Large intestine (tissue), 3 donors: Measurements from ENCODE around the gene LAMC1. TPM values are rescaled to one million over a fixed set of nuclear protein-coding genes. Genes with fewer than 3 reads are reported as not detected.

Experiments
- DNase-seq, 2 donors: peaks; one replicate each; pipeline versions ENCODE4 v3.0.0 to v3.0.0-alpha.2; 2013
- H3K27ac ChIP-seq: one replicate; pipeline ENCODE4 v1.5.1; 2013; ENCODE audit warnings: low read length
- H3K27me3 ChIP-seq: 2 replicates; pipeline ENCODE4 v1.6.1; 2013; ENCODE audit warnings: low read length; ENCODE audit not compliant: control insufficient read depth, insufficient read depth
- H3K36me3 ChIP-seq: 2 replicates; pipeline ENCODE4 v1.6.1; 2013; ENCODE audit warnings: low read length; ENCODE audit not compliant: control insufficient read depth, insufficient read depth
- H3K4me1 ChIP-seq: one replicate; pipeline ENCODE4 v1.6.1; 2013; ENCODE audit warnings: low read length; ENCODE audit not compliant: control insufficient read depth, insufficient read depth
- H3K4me3 ChIP-seq: one replicate; pipeline ENCODE4 v1.5.1; 2013; ENCODE audit warnings: low read length
- H3K9me3 ChIP-seq: one replicate; pipeline ENCODE4 v1.6.1; 2013; ENCODE audit warnings: mild to moderate bottlenecking, low read depth, low read length, moderate library complexity; ENCODE audit not compliant: control insufficient read depth
- WGBS: methylation state at CpG from one replicate; pipeline ENCODE4 v1.1.5; 2013; ENCODE audit warnings: low lambda C conversion rate; ENCODE audit not compliant: insufficient coverage; 5-methylcytosine and 5-hydroxymethylcytosine counted together
- polyA plus RNA-seq: library from polyadenylated mRNA; unstranded; fragments of 120-200 nt; gene quantifications from one replicate; pipeline ENCODE4 v1.2.1, GENCODE V29; 2013

The LAMC1 gene
- polyA plus RNA-seq, 1 donor, result 93.3 TPM

DNA sequence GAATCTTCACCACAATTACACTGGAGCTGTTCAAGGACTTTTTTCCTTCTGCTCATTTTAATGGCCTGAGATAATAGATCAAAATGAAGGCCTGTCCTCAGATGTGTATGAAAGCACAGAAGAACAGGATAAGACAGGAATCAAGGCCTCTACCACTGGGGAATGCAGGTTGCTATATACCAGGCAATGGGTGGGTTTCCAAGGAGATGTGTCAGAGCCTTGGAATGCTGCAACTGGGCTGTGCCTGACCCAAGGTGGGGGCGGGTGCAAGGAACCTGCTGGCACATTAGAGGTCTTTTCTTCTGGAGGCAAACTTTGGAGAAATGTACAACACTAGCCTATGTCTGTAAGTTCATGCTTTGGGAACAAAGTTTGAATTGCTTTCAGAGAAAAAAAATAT lies 141.1 kb downstream of the LAMC1 start:
- no peak overlapping the region for H3K4me3 ChIP-seq
- no peak for DNase-seq
- H3K36me3 ChIP-seq, result no peaks in the 10 kb centered on the region
- no peaks in the 10 kb centered on the region for H3K27me3 ChIP-seq
- no peak overlapping the region for H3K27ac ChIP-seq
- no peaks in the 10 kb centered on the region for H3K9me3 ChIP-seq
- peaks cover 3% of the 10 kb centered on the region for H3K4me1 ChIP-seq
- no CpG with 5 or more reads among the region's 1 CpG for WGBS

DNA sequence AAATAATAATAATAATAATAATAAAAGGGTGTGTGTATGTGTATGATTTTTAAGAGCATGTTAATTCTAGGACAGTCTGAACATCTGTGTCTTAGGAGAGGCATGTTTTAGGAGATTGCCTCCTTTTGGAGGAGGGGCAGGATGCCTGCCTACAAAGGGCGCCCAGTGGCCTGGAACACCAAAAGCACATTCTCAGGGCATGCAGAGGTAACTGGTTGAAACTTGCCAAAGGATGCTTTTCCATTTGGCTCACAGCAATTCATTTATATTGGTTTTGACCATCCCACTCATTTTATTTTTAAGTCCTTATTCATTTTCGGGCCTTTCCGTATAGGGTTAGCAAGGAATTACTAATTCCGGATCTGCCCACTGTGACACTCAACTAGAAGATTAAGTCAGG lies 141.7 kb downstream of the LAMC1 start:
- H3K4me1 ChIP-seq, result peaks cover 3% of the 10 kb centered on the region
- H3K4me3 ChIP-seq, result no peak overlapping the region
- no peak overlapping the region for H3K27ac ChIP-seq
- no peak for DNase-seq
- H3K9me3 ChIP-seq, result no peaks in the 10 kb centered on the region
- H3K36me3 ChIP-seq, result no peaks in the 10 kb centered on the region
- WGBS, result 100% methylated on average over 2 of the region's 4 CpGs
- H3K27me3 ChIP-seq, result no peaks in the 10 kb centered on the region

DNA sequence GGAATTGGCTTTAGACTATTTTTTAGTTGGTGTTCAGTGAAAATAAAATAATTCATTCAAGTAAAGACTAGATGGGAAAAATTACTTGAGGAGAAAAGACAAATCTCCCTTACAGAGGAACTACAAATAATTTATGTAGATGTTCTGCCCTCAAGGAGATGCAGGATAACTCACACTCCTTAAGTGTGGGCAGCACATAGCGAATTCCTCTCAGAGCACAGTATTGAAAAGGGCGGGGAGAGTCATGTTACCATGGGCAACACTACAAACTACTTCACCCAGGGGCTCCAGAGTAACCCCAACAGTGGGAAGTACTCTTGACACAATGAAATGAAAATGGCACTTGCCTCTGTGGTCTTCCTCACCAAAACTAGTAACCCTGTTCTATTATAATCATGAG lies 142.2 kb downstream of the LAMC1 start:
- H3K4me1 ChIP-seq, result peaks cover 3% of the 10 kb centered on the region

DNA sequence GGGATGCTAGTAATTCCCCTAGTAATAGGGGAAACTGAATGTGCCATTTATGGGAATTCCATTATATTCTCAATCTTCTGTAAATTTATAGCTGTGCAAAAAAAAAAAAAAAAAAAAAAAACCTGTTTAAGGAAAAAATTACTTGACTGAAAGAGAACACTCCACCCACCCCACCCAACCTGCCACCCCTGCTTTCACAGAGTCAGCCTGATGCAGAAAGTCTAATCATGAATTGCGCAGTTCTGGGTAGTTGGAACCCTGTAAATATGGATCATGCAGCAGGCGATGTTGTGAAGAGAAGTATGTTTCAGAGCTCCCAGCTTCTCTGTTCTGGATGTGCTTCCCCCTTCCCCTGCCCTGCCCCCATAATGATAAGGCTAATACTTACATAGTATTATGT lies 143.2 kb downstream of the LAMC1 start:
- Histone ChIP-seq H3K27me3 (no peaks in the 10 kb centered on the region), H3K9me3 (no peaks in the 10 kb centered on the region), H3K4me3 (no peak overlapping the region), H3K36me3 (no peaks in the 10 kb centered on the region), H3K4me1 (peaks cover 3% of the 10 kb centered on the region), H3K27ac (no peak overlapping the region)
- no CpG with 5 or more reads among the region's 2 CpGs for WGBS
- no peak for DNase-seq

More for the DNA sequence above, 142.2 kb downstream of the LAMC1 start:
- H3K4me3 ChIP-seq, result no peak overlapping the region
- WGBS, result no CpG with 5 or more reads among the region's 2 CpGs
- no peak for DNase-seq
- H3K9me3 ChIP-seq, result no peaks in the 10 kb centered on the region
- H3K27me3 ChIP-seq, result no peaks in the 10 kb centered on the region
- H3K27ac ChIP-seq, result no peak overlapping the region
- H3K36me3 ChIP-seq, result no peaks in the 10 kb centered on the region

DNA sequence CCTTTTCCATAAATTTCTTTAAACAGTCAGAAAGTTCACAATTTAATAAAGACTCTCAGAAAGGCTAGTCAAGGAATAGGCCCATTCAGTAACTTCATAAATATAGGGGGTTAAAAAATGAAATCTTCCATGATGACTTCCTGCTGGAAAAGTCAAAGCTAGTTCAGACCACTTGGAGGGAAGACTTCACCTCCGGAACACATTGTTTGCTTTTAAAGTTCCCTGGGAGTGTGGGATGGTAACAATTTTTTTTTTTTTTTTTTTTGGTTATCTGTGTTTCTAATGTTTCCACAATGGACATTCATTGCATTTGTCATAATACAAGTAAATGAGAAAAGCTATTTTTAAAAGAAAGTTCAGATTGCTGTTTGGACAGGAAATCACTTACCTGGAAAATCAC lies 144.5 kb downstream of the LAMC1 start:
- Histone ChIP-seq H3K4me3 (no peak overlapping the region), H3K36me3 (no peaks in the 10 kb centered on the region), H3K4me1 (peaks cover 3% of the 10 kb centered on the region), H3K27me3 (no peaks in the 10 kb centered on the region), H3K9me3 (no peaks in the 10 kb centered on the region), H3K27ac (no peak overlapping the region)
- no peak for DNase-seq
- WGBS, result 67% methylated on average over 1 of the region's 1 CpG

DNA sequence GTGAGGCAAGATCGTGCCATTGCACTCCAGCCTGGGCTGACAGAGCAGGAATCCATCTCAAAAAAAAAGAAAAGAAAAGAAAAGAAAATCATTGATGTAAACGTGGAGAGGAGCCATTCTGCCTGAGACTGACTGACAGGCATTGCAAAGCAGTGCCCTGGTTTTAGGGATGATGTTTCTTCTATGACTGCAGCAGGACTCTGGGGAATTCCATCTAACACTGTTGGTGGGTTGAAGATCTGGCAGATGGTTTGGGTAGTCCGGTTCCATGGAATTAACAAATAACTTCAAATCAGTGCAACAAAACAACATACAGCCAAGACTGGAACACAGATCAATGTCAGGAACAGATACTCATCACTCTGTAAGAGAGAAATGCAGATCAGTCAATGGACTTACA lies 145.1 kb downstream of the LAMC1 start:
- H3K27me3 ChIP-seq, result no peaks in the 10 kb centered on the region
- H3K9me3 ChIP-seq, result no peaks in the 10 kb centered on the region
- WGBS, result 100% methylated on average over 1 of the region's 3 CpGs
- no peak overlapping the region for H3K4me3 ChIP-seq
- H3K4me1 ChIP-seq, result peaks cover 3% of the 10 kb centered on the region
- no peaks in the 10 kb centered on the region for H3K36me3 ChIP-seq
- no peak for DNase-seq
- H3K27ac ChIP-seq, result no peak overlapping the region

DNA sequence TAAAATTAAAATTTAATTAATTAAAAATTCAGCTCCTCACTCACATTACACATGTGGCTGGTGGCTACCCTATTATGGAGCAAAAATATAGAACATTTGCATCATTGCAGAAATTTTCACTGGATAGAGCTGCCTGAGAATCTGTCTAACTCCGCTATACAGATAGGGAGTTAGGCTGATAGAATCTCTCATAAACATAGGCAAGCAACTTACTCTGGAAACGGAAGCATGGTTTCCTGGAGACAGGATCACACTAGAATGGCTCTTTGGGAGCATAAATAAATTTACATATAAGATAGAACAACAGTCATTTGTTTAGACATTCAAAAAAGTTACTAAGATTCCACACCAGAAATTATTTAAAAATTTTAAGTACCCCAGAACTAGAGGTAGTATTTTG lies 150.6 kb downstream of the LAMC1 start:
- DNase-seq, result no peak
- no peaks in the 10 kb centered on the region for H3K27me3 ChIP-seq
- H3K9me3 ChIP-seq, result no peaks in the 10 kb centered on the region
- WGBS, result no CpG with 5 or more reads among the region's 2 CpGs
- no peak overlapping the region for H3K27ac ChIP-seq
- no peak overlapping the region for H3K4me3 ChIP-seq
- H3K36me3 ChIP-seq, result no peaks in the 10 kb centered on the region
- peaks cover 17% of the 10 kb centered on the region for H3K4me1 ChIP-seq

DNA sequence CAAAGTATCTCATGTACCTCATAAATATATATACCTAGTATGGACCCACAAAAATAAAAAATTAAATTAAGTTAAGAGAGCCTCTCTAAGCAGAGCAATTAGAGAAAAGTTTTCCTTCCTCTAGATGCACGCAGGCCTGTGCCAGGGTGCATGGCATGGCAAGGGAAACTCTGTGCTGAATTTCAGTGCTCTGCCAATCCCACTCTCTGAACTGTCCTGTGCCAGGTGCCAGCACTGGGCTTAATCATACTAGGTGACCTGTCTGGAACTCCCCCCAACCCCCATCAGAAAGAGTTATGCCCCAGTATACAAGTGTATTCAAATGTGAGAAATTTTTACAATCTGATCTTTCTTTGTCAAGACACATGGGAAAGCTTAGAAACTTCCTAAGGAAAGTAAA lies 152.4 kb downstream of the LAMC1 start:
- Histone ChIP-seq H3K27ac (no peak overlapping the region), H3K4me1 (peaks cover 29% of the 10 kb centered on the region), H3K27me3 (no peaks in the 10 kb centered on the region), H3K36me3 (no peaks in the 10 kb centered on the region), H3K4me3 (no peak overlapping the region), H3K9me3 (no peaks in the 10 kb centered on the region)
- WGBS, result no CpG with 5 or more reads among the region's 1 CpG
- DNase-seq, result no peak

DNA sequence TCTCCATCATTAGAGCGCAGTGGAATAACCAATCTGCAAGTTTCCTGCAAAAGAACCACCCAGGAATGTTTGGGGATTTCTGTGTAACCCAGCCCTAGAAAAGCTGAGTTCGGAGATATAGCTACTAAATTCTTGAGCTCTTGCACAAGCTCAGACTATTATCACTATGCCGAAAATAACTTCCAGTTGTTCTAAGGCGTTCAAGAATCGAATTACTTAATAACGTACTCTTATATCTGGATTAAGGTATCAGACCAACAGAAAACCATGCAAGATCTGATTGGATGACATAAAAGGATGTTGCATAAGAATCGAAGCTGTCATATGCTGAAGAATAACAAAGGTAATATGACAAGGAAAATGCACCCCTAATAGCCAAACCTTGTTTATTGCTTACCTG lies 155.3 kb downstream of the LAMC1 start:
- H3K27me3 ChIP-seq, result no peaks in the 10 kb centered on the region
- no CpG with 5 or more reads among the region's 7 CpGs for WGBS
- peaks cover 35% of the 10 kb centered on the region for H3K4me1 ChIP-seq
- H3K27ac ChIP-seq, result peak overlapping the region; percentile 32
- H3K36me3 ChIP-seq, result no peaks in the 10 kb centered on the region
- no peak overlapping the region for H3K4me3 ChIP-seq
- no peaks in the 10 kb centered on the region for H3K9me3 ChIP-seq
- DNase-seq, result no peak

DNA sequence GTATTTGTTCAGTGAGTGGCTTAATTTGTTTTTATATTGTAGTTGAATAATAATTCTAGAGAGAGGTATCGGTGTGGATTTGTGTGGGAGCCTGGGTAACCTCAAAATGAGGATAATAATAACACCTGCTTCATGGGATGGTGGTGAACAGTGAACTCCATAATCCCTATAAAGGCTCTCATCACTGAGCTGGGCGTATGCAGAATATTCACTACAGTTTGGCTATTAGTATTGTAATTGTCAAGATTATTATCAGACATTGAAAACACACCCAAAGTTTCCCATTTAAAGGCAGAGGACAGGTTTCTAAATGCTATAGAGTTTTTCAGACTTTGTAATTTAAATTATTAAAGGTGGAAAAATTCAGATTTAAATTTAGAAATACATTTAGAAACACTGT lies 155.8 kb downstream of the LAMC1 start:
- Histone ChIP-seq H3K27me3 (no peaks in the 10 kb centered on the region), H3K4me3 (no peak overlapping the region), H3K27ac (no peak overlapping the region), H3K4me1 (peaks cover 35% of the 10 kb centered on the region), H3K36me3 (no peaks in the 10 kb centered on the region), H3K9me3 (no peaks in the 10 kb centered on the region)
- no peak for DNase-seq
- WGBS, result no CpG with 5 or more reads among the region's 2 CpGs

DNA sequence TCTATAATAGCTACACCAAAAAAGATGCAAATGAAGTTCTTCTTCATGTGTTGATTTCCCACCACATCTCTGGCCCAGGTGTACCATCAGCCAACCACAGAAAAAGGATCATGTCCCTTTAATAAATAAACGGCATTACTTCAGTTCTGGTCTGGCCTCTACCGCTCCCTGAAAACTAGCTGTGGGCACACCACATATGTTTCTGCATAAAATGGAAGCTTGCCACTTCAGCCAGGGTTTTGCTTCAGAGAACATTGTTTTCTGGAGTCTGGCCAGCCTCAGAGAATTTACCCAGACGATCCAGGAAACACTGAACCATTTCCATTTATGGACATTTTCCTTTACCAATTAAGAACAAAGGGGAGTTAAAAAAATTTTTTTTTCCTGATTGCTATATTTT lies 157.0 kb downstream of the LAMC1 start:
- H3K9me3 ChIP-seq, result no peaks in the 10 kb centered on the region
- H3K4me3 ChIP-seq, result no peak overlapping the region
- no peaks in the 10 kb centered on the region for H3K36me3 ChIP-seq
- peak in 1 of 2 donors; percentile 58 for DNase-seq
- peak overlapping the region; percentile 31 for H3K27ac ChIP-seq
- H3K4me1 ChIP-seq, result peaks cover 35% of the 10 kb centered on the region
- no peaks in the 10 kb centered on the region for H3K27me3 ChIP-seq
- WGBS, result no CpG with 5 or more reads among the region's 3 CpGs
